ENCODE results near the gene INAFM1. TPM values are rescaled to one million over a fixed set of nuclear protein-coding genes. Genes with fewer than 3 reads are reported as not detected.
A peak's percentile ranks its signal among the peaks of the same experiment; 100 is the strongest.
"Not testable (repeated sequence)": the region's sequence is repeated elsewhere in the genome, so short reads cannot be mapped to it uniquely, and the experiment has no call there.

The INAFM1 gene
- total and polyA plus RNA-seq, 12 donors = 9.2 to 16.4 (median 12.5) TPM

DNA sequence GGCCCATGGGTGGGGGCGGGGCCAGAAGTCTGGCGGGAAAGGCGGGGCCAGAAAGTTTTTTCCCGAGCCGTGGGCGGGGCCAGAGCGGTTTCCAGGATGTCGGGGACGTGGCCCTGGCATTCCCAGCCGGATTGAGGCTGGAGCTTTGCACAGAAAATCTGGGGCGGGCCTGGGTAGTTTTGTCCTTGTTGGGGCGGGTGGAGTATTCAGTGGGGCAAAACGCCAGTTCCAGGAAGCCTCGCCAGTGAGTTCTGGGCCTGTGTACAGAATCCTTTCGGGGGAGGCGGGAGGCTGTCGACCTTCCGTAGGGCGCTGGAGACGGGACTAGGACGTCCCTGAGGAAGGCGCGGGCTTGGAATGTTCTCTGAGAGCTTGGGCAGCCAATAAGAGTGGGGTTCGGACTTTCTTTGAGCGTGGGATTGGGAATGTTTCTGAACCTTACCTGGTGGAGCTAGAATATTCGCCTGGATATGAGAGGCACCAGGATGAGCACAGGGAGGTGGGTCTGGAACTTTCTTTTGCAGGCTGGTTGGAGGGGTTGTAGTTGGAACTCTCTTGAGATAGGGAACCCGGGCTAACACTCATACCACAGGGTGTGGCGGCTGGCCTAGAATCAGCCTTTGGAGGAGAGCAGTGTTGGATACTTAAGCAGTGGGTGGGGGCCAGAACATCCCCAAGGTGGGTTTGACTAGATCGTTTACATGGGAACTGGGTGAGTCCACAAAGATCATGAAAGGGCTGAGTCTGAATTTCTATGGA, 17.1 kb upstream of the INAFM1 start:
- peak overlapping the region in 9 of 10 donors; percentile 34 to 68 (median 60) for H3K4me3 ChIP-seq
- DNase-seq (no peak), ATAC-seq (peak in 3 of 8 donors; percentile 48 to 61 (median 51))
- TF ChIP-seq, protein P1, sequence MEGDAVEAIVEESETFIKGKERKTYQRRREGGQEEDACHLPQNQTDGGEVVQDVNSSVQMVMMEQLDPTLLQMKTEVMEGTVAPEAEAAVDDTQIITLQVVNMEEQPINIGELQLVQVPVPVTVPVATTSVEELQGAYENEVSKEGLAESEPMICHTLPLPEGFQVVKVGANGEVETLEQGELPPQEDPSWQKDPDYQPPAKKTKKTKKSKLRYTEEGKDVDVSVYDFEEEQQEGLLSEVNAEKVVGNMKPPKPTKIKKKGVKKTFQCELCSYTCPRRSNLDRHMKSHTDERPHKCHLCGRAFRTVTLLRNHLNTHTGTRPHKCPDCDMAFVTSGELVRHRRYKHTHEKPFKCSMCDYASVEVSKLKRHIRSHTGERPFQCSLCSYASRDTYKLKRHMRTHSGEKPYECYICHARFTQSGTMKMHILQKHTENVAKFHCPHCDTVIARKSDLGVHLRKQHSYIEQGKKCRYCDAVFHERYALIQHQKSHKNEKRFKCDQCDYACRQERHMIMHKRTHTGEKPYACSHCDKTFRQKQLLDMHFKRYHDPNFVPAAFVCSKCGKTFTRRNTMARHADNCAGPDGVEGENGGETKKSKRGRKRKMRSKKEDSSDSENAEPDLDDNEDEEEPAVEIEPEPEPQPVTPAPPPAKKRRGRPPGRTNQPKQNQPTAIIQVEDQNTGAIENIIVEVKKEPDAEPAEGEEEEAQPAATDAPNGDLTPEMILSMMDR (IDR thresholded peaks at IDR 0.05) = no peak
- peaks cover 6 to 42% (median 28%) of the 10 kb centered on the region in 9 donors for H3K4me1 ChIP-seq
- H3K27ac ChIP-seq = peak overlapping the region; percentile 77 to 97 (median 94)
- peaks cover 0 to 45% (median 19%) of the 10 kb centered on the region in 9 donors for H3K36me3 ChIP-seq
- H3K9me3 ChIP-seq = no peaks in the 10 kb centered on the region
- intact Hi-C loops (cut with DNase I) = loop anchor here in 5 of 10 donors (1.0 kb wide), 2 partner anchors 16 to 17 kb away; partner anchors contain the start of gene INAFM1 (in 1 of the 5)
- WGBS, 2 donors = 1 to 3% methylated on average over 29 of the region's 29 CpGs
- no peaks in the 10 kb centered on the region for H3K27me3 ChIP-seq

DNA sequence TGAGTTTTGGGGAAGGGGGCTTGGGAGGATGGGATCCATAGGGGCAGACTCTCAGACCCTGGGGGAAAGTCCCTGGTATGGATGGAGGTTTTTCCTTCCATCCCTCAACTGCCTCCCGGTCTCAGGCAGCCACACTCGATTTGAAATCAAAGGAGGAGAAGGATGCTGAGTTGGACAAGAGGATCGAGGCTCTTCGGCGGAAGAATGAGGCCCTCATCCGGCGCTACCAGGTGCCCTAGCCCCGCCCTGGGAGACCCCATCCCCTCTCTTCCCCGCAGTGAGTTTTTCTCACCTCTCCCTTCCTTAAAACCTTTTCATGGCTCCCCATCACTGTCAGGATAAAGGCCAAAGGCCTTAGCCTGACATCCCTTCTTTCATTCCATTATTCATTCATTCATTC, 16.3 kb upstream of the INAFM1 start:
- Histone ChIP-seq H3K4me3 (peak overlapping the region in 7 of 10 donors; percentile 41 to 68 (median 61)), H3K27ac (peak overlapping the region in 8 of 10 donors; percentile 77 to 97 (median 94)), H3K4me1 (peaks cover 6 to 42% (median 28%) of the 10 kb centered on the region in 9 donors), H3K9me3 (no peaks in the 10 kb centered on the region), H3K36me3 (peaks cover 0 to 53% (median 22%) of the 10 kb centered on the region in 9 donors), H3K27me3 (no peaks in the 10 kb centered on the region)
- WGBS, 2 donors = 91 to 94% methylated on average over 9 of the region's 9 CpGs
- intact Hi-C loops (cut with DNase I) = no loop called here
- DNase-seq (no peak), ATAC-seq (no peak)
- TF ChIP-seq, protein P1 (IDR thresholded peaks at IDR 0.05) = no peak

DNA sequence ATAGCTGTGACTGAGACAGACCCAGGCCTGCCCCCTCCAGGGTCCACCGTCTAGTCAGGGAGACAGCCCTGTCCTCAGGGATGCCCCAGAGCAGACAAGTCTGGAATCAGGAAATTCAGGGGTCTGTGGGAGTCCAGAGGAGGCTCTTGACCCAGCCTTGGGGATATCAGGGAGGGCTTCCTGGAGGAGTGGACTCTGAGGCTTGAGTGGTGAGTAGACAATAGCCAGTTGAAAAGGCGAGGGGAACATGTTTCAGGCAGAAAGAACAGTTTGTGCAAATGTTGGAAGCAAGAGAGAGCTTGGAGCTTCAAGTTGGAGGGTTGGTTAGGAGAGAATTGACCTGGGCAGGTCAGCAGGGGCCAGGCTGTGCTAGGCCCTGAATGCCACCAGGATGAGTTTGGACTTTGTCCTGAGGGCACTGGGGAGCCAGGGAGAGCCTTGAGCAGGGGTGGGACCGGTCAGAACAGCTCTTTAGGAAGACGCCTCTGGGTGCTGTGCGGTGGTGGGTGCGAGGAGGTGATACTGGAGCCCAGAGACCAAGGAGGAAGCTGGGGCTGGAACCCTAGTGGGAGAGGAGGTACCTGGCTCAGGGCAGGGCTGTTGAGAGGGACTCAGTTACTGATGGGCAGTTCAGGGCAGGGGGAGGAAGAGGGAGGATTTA, 15.7 kb upstream of the INAFM1 start:
- Histone ChIP-seq H3K27ac (peak overlapping the region in 6 of 10 donors; percentile 90 to 97 (median 95)), H3K27me3 (no peaks in the 10 kb centered on the region), H3K4me1 (peaks cover 6 to 42% (median 28%) of the 10 kb centered on the region in 9 donors), H3K4me3 (no peak overlapping the region), H3K36me3 (peaks cover 0 to 59% (median 22%) of the 10 kb centered on the region in 9 donors), H3K9me3 (no peaks in the 10 kb centered on the region)
- no peak for ATAC-seq
- WGBS, 2 donors = 90 to 96% methylated on average over 6 of the region's 6 CpGs
- TF ChIP-seq, protein P1 (IDR thresholded peaks at IDR 0.05) = no peak
- intact Hi-C loops (cut with DNase I) = no loop called here
- DNase-seq = no peak

DNA sequence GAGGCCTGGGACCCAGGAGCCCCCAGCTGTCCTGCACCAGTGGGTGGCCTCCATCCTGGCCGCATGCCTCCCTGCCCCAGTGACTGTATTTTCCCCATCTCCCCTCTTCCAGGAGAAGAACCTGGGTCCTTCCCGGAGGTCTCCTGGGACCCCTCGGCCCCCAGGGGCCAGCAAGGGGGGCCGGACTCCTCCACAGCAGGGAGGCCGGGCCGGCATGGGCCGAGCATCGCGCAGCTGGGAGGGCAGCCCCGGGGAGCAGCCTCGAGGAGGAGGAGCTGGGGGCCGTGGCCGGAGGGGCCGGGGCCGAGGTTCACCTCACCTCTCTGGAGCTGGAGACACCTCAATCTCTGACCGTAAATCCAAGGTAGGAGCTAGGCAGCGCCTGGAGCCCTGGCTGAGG, 14.2 kb upstream of the INAFM1 start:
- intact Hi-C loops (cut with DNase I) = no loop called here
- Histone ChIP-seq H3K4me1 (peaks cover 6 to 40% (median 26%) of the 10 kb centered on the region in 9 donors), H3K9me3 (no peaks in the 10 kb centered on the region), H3K27ac (no peak overlapping the region), H3K27me3 (no peaks in the 10 kb centered on the region), H3K36me3 (peaks cover 11 to 74% (median 35%) of the 10 kb centered on the region in 9 donors), H3K4me3 (no peak overlapping the region)
- ATAC-seq (no peak), DNase-seq (no peak)
- TF ChIP-seq, protein P1 (IDR thresholded peaks at IDR 0.05) = no peak
- WGBS, 2 donors = 91 to 92% methylated on average over 17 of the region's 17 CpGs

DNA sequence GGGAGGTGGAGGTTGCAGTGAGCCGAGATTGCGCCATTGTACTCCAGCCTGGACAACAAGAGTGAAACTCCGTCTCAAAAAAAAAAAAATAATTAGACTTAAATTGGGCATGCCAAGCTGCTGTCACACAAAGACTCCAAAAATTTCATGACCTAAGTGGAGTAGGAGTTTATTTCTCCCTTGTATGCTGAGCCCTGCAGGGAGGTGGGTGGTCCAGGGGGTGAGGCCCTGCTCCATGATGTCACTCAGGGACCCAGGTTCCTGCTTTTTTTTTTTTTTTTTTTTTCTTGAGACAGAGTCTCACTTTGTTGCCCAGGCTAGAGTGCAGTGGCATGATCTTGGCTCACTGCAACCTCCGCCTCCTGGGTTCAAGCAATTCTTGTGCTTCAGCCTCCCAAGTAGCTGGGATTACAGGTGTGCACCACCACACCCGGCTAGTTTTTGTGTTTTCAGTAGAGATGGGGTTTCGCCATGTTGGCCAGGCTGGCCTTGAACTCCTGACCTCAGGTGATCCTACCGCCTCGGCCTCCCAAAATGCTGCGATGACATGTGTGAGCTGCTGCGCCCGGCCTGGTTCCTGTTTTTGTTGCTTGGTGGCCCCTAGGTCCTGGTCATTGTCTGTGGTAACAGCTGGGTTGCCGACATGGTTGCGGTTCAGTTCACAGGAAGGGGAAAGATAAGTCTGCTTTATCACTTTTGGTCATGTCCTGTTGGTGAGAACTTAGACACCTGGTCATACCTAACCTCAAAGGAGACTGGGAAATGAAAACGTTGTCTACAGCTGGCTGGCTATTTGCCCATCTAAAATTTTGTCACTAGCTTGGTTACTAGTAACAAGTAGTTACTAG, 12.5 kb upstream of the INAFM1 start:
- Histone ChIP-seq H3K27ac (peak overlapping the region in 1 of 10 donors; percentile 20), H3K4me1 (peaks cover 3 to 33% (median 19%) of the 10 kb centered on the region in 9 donors), H3K36me3 (peaks cover 12 to 91% (median 46%) of the 10 kb centered on the region in 9 donors)
- DNase-seq; ATAC-seq; H3K4me3 ChIP-seq; H3K9me3 ChIP-seq; H3K27me3 ChIP-seq; intact Hi-C loops (cut with DNase I): not testable (repeated sequence)
- 76 to 83% methylated on average over 14 of the region's 14 CpGs for WGBS, 2 donors
